Astrocyte (in vitro differentiated cells and primary cell): ENCODE measurements around the gene YTHDC2. TPM values are rescaled to one million over a fixed set of nuclear protein-coding genes. Genes with fewer than 3 reads are reported as not detected.

Source experiments
- DNase-seq: peaks from one replicate; pipeline ENCODE4 v3.0.0-alpha.2; 2010; ENCODE audit warnings: low read depth
- FAIRE-seq: peaks from 2 replicates; lab custom pipeline; 2011; peaks lifted over from hg19 to GRCh38; lab: Jason Lieb, UNC
- H2AFZ ChIP-seq: 2 replicates; pipeline ENCODE4 v1.6.0; 2012; ENCODE audit warnings: low read depth, low read length, inconsistent platforms
- H3K27ac ChIP-seq: 2 replicates; pipeline ENCODE4 v1.5.1; 2011; ENCODE audit warnings: low read depth, low read length, inconsistent platforms
- H3K27me3 ChIP-seq: 2 replicates; pipeline ENCODE4 v1.6.0; 2011; ENCODE audit warnings: low read length, inconsistent platforms; ENCODE audit not compliant: insufficient read depth
- H3K36me3 ChIP-seq: 2 replicates; pipeline ENCODE4 v1.5.1; 2011; ENCODE audit warnings: low read length, inconsistent platforms; ENCODE audit not compliant: insufficient read depth
- H3K4me1 ChIP-seq: 2 replicates; pipeline ENCODE4 v1.5.1; 2011; ENCODE audit warnings: low read length, inconsistent platforms; ENCODE audit not compliant: insufficient read depth
- H3K4me2 ChIP-seq: 2 replicates; pipeline ENCODE4 v1.6.0; 2012; ENCODE audit warnings: low read length, inconsistent platforms
- H3K4me3 ChIP-seq: 2 replicates; pipeline ENCODE4 v1.5.1; 2011; ENCODE audit warnings: low read depth, mild to moderate bottlenecking, low read length, inconsistent platforms; ENCODE audit not compliant: insufficient read depth
- H3K79me2 ChIP-seq: 2 replicates; pipeline ENCODE4 v1.6.0; 2012; ENCODE audit warnings: mild to moderate bottlenecking, low read length, inconsistent platforms; ENCODE audit not compliant: insufficient read depth
- H3K9ac ChIP-seq: 2 replicates; pipeline ENCODE4 v1.6.0; 2012; ENCODE audit warnings: mild to moderate bottlenecking, low read length, inconsistent platforms
- H3K9me3 ChIP-seq: 2 replicates; pipeline ENCODE4 v1.5.1; 2012; ENCODE audit warnings: low read depth, mild to moderate bottlenecking, low read length, inconsistent platforms; ENCODE audit not compliant: insufficient read depth
- H4K20me1 ChIP-seq: 2 replicates; pipeline ENCODE4 v1.6.0; 2012; ENCODE audit warnings: low read length, inconsistent platforms; ENCODE audit not compliant: insufficient read depth
- H3K27ac Mint-ChIP-seq: one replicate; pipeline ENCODE4 v1.8.0; 2021; ENCODE audit warnings: mild to moderate bottlenecking, mixed read lengths; ENCODE audit not compliant: unreplicated experiment
- H3K27me3 Mint-ChIP-seq: one replicate; pipeline ENCODE4 v1.8.0; 2021; ENCODE audit warnings: low read depth, mixed read lengths; ENCODE audit not compliant: unreplicated experiment
- H3K36me3 Mint-ChIP-seq: one replicate; pipeline ENCODE4 v1.8.0; 2021; ENCODE audit warnings: low read depth, mixed read lengths; ENCODE audit not compliant: unreplicated experiment
- H3K4me1 Mint-ChIP-seq: one replicate; pipeline ENCODE4 v1.8.0; 2021; ENCODE audit warnings: low read depth, mixed read lengths; ENCODE audit not compliant: unreplicated experiment
- H3K4me3 Mint-ChIP-seq: one replicate; pipeline ENCODE4 v1.8.0; 2021; ENCODE audit warnings: mild to moderate bottlenecking, moderate library complexity, mixed read lengths; ENCODE audit not compliant: unreplicated experiment
- H3K9me3 Mint-ChIP-seq: one replicate; pipeline ENCODE4 v1.8.0; 2021; ENCODE audit warnings: mild to moderate bottlenecking, mixed read lengths; ENCODE audit not compliant: unreplicated experiment
- EZH2 ChIP-seq: IDR thresholded peaks from 2 replicates; pipeline ENCODE4 v1.6.1; 2012; ENCODE audit warnings: mild to moderate bottlenecking, low read length, inconsistent platforms; ENCODE audit not compliant: insufficient read depth
- total RNA-seq: library from RNA; stranded (reverse); gene quantifications from 2 replicates; pipeline ENCODE4 v1.2.1, GENCODE V29; 2021
- TF ChIP-seq, protein P1 (sequence below): IDR thresholded peaks from 2 replicates; pipeline ENCODE4 v1.5.1; 2011; ENCODE audit warnings: low read depth, mild to moderate bottlenecking, inconsistent platforms, low read length, moderate library complexity; ENCODE audit not compliant: insufficient read depth

YTHDC2 gene
- total RNA-seq, 1 donor from 2014 or later: 21.2 TPM

GRCh38 chr5:113641715-113642114 is 128.2 kb downstream of the YTHDC2 start:
- FAIRE-seq: no peak
- no peak overlapping the region for H3K9ac ChIP-seq
- no peaks in the 10 kb centered on the region for H3K36me3 ChIP-seq
- no peaks in the 10 kb centered on the region for H3K27me3 ChIP-seq
- H3K27ac ChIP-seq: no peak overlapping the region
- no peaks in the 10 kb centered on the region for H3K27me3 Mint-ChIP-seq
- no peak for DNase-seq
- H3K36me3 Mint-ChIP-seq: no peaks in the 10 kb centered on the region
- peaks cover 2% of the 10 kb centered on the region for H3K4me1 Mint-ChIP-seq
- no peak overlapping the region for H2AFZ ChIP-seq
- no peaks in the 10 kb centered on the region for H4K20me1 ChIP-seq
- H3K4me1 ChIP-seq: no peaks in the 10 kb centered on the region
- TF ChIP-seq EZH2: no peak
- TF ChIP-seq, protein P1, sequence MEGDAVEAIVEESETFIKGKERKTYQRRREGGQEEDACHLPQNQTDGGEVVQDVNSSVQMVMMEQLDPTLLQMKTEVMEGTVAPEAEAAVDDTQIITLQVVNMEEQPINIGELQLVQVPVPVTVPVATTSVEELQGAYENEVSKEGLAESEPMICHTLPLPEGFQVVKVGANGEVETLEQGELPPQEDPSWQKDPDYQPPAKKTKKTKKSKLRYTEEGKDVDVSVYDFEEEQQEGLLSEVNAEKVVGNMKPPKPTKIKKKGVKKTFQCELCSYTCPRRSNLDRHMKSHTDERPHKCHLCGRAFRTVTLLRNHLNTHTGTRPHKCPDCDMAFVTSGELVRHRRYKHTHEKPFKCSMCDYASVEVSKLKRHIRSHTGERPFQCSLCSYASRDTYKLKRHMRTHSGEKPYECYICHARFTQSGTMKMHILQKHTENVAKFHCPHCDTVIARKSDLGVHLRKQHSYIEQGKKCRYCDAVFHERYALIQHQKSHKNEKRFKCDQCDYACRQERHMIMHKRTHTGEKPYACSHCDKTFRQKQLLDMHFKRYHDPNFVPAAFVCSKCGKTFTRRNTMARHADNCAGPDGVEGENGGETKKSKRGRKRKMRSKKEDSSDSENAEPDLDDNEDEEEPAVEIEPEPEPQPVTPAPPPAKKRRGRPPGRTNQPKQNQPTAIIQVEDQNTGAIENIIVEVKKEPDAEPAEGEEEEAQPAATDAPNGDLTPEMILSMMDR: no peak
- no peak overlapping the region for H3K4me3 ChIP-seq
- no peak overlapping the region for H3K4me2 ChIP-seq
- no peak overlapping the region for H3K27ac Mint-ChIP-seq
- H3K79me2 ChIP-seq: no peaks in the 10 kb centered on the region
- H3K4me3 Mint-ChIP-seq: no peak overlapping the region
- peaks cover 3% of the 10 kb centered on the region for H3K9me3 ChIP-seq
- H3K9me3 Mint-ChIP-seq: peaks cover 3% of the 10 kb centered on the region

Other genes starting within 250 kb of the YTHDC2 start
- gene TSSK1B, start 78.7 kb upstream of the YTHDC2 start, total RNA-seq: 0.20 and 0.41 TPM in 2 replicates
- 26.9 and 27.2 TPM in 2 replicates for gene MCC, start 25.2 kb upstream of the YTHDC2 start, total RNA-seq